Measurements from ENCODE around the gene UNC79.

The UNC79 gene

GRCh38 chr14:93669632-93670031 lies 238.9 kb downstream of the UNC79 start:
- Histone ChIP-seq H3K9me3 (ENCODE audit: low read length) (peaks cover 11% of the 10 kb centered on the region; the same call in 1 of the 2 replicates), H3K9me2 (ENCODE audit: low read depth, low read length) (no peaks in the 10 kb centered on the region), H3K4me1 (ENCODE audit: insufficient read depth, low read length, severe bottlenecking) (no peaks in the 10 kb centered on the region), H3K36me3 (ENCODE audit: insufficient read depth, low read length) (no peaks in the 10 kb centered on the region), H3K4me3 (ENCODE audit: low read depth, low read length, poor library complexity, severe bottlenecking) (no peak overlapping the region), H3K79me2 (ENCODE audit: insufficient read depth, low read length) (no peaks in the 10 kb centered on the region), H3K27ac (ENCODE audit: low read depth, low read length, poor library complexity, severe bottlenecking) (no peak overlapping the region), H2AFZ (ENCODE audit: low read length) (no peak overlapping the region), H3F3A (ENCODE audit: insufficient read depth, low read length) (no peaks in the 10 kb centered on the region), H3K9ac (ENCODE audit: low read length) (no peak overlapping the region), H4K20me1 (ENCODE audit: insufficient read depth, low read length) (no peaks in the 10 kb centered on the region), H3K27me3 (ENCODE audit: insufficient read depth, low read length) (no peaks in the 10 kb centered on the region), H3K4me2 (ENCODE audit: low read length) (no peak overlapping the region)
- TF ChIP-seq EZH2 (IDR thresholded peaks at IDR 0.05; ENCODE audit: borderline replicate concordance, low read length): no peak
- no peak for TF ChIP-seq CTCF (IDR thresholded peaks at IDR 0.05; ENCODE audit: low read length)

- Histone ChIP-seq H2AFZ (ENCODE audit: low read length) (no peak overlapping the region), H3K79me2 (ENCODE audit: insufficient read depth, low read length) (no peaks in the 10 kb centered on the region), H3K36me3 (ENCODE audit: insufficient read depth, low read length) (no peaks in the 10 kb centered on the region), H3K4me1 (ENCODE audit: insufficient read depth, low read length, severe bottlenecking) (no peaks in the 10 kb centered on the region), H3K9me3 (ENCODE audit: low read length) (no peaks in the 10 kb centered on the region), H3K9ac (ENCODE audit: low read length) (no peak overlapping the region), H3F3A (ENCODE audit: insufficient read depth, low read length) (no peaks in the 10 kb centered on the region), H3K27me3 (ENCODE audit: insufficient read depth, low read length) (no peaks in the 10 kb centered on the region), H3K4me3 (ENCODE audit: low read depth, low read length, poor library complexity, severe bottlenecking) (no peak overlapping the region), H4K20me1 (ENCODE audit: insufficient read depth, low read length) (no peaks in the 10 kb centered on the region), H3K9me2 (ENCODE audit: low read depth, low read length) (no peaks in the 10 kb centered on the region), H3K4me2 (ENCODE audit: low read length) (no peak overlapping the region), H3K27ac (ENCODE audit: low read depth, low read length, poor library complexity, severe bottlenecking) (no peak overlapping the region)
- TF ChIP-seq EZH2 (IDR thresholded peaks at IDR 0.05; ENCODE audit: borderline replicate concordance, low read length): no peak
Observed at GRCh38 chr14:93674343-93674742, 243.6 kb downstream of the UNC79 start.

GRCh38 chr14:93675651-93676050 lies 244.9 kb downstream of the UNC79 start:
- no peaks in the 10 kb centered on the region for H3K27me3 ChIP-seq (ENCODE audit: insufficient read depth, low read length)
- no peak overlapping the region for H3K4me2 ChIP-seq (ENCODE audit: low read length)
- no peak overlapping the region for H3K9ac ChIP-seq (ENCODE audit: low read length)
- no peaks in the 10 kb centered on the region for H3K9me3 ChIP-seq (ENCODE audit: low read length)
- no peaks in the 10 kb centered on the region for H3K9me2 ChIP-seq (ENCODE audit: low read depth, low read length)
- no peaks in the 10 kb centered on the region for H3K4me1 ChIP-seq (ENCODE audit: insufficient read depth, low read length, severe bottlenecking)
- H3K27ac ChIP-seq (ENCODE audit: low read depth, low read length, poor library complexity, severe bottlenecking): no peak overlapping the region
- H3F3A ChIP-seq (ENCODE audit: insufficient read depth, low read length): no peaks in the 10 kb centered on the region
- TF ChIP-seq CTCF (IDR thresholded peaks at IDR 0.05; ENCODE audit: low read length) (no peak), EZH2 (IDR thresholded peaks at IDR 0.05; ENCODE audit: borderline replicate concordance, low read length) (no peak)
- no peaks in the 10 kb centered on the region for H3K79me2 ChIP-seq (ENCODE audit: insufficient read depth, low read length)
- H2AFZ ChIP-seq (ENCODE audit: low read length): no peak overlapping the region
- H3K4me3 ChIP-seq (ENCODE audit: low read depth, low read length, poor library complexity, severe bottlenecking): no peak overlapping the region
- H4K20me1 ChIP-seq (ENCODE audit: insufficient read depth, low read length): no peaks in the 10 kb centered on the region
- no peaks in the 10 kb centered on the region for H3K36me3 ChIP-seq (ENCODE audit: insufficient read depth, low read length)

- Histone ChIP-seq H3K36me3 (ENCODE audit: insufficient read depth, low read length) (no peaks in the 10 kb centered on the region), H3K79me2 (ENCODE audit: insufficient read depth, low read length) (no peaks in the 10 kb centered on the region), H3K9me3 (ENCODE audit: low read length) (no peaks in the 10 kb centered on the region), H3K4me2 (ENCODE audit: low read length) (no peak overlapping the region), H3K4me3 (ENCODE audit: low read depth, low read length, poor library complexity, severe bottlenecking) (no peak overlapping the region), H3K9me2 (ENCODE audit: low read depth, low read length) (no peaks in the 10 kb centered on the region), H3F3A (ENCODE audit: insufficient read depth, low read length) (no peaks in the 10 kb centered on the region), H2AFZ (ENCODE audit: low read length) (no peak overlapping the region), H4K20me1 (ENCODE audit: insufficient read depth, low read length) (no peaks in the 10 kb centered on the region), H3K9ac (ENCODE audit: low read length) (no peak overlapping the region), H3K27ac (ENCODE audit: low read depth, low read length, poor library complexity, severe bottlenecking) (no peak overlapping the region), H3K27me3 (ENCODE audit: insufficient read depth, low read length) (no peaks in the 10 kb centered on the region), H3K4me1 (ENCODE audit: insufficient read depth, low read length, severe bottlenecking) (no peaks in the 10 kb centered on the region)
- TF ChIP-seq EZH2 (IDR thresholded peaks at IDR 0.05; ENCODE audit: borderline replicate concordance, low read length) (no peak), CTCF (IDR thresholded peaks at IDR 0.05; ENCODE audit: low read length) (no peak)
Observed at GRCh38 chr14:93676416-93676958, 245.7 kb downstream of the UNC79 start.

Measured in OCI-LY1 (cell line).